K562 (cell line): ENCODE results near the gene AMBRA1. TPM values are rescaled to one million over a fixed set of nuclear protein-coding genes. Genes with fewer than 3 reads are reported as not detected.

Experiments used
- ARID2 ChIP-seq: fragments of 450-650 bp; IDR thresholded peaks from 2 replicates; pipeline ENCODE4 v1.6.1; 2017; ENCODE audit warnings: antibody characterized with exemption, mild to moderate bottlenecking
- ASH1L ChIP-seq: fragments of 450-650 bp; IDR thresholded peaks from 2 replicates; pipeline ENCODE4 v1.6.1; 2018; ENCODE audit warnings: borderline replicate concordance, mild to moderate bottlenecking, low read depth; ENCODE audit not compliant: partially characterized antibody
- ELK1 ChIP-seq: sonication (generic); formaldehyde crosslinking; IDR thresholded peaks from 2 replicates; pipeline ENCODE4 v1.8.1; 2022; ENCODE audit warnings: missing genetic modification reagents
- FOXM1 ChIP-seq, 2 experiments: fragments of 450-650 bp in 1 of 2; sonication (generic) in 1 of 2; formaldehyde crosslinking in 1 of 2; IDR thresholded peaks; 2 replicates each; pipeline versions ENCODE4 v1.6.1 to v1.9.0; 2017 to 2022; ENCODE audit warnings: low read depth in 2 of 2, mild to moderate bottlenecking in 2 of 2, missing genetic modification reagents in 1 of 2, moderate library complexity in 1 of 2
- MGA ChIP-seq: fragments of 450-650 bp; IDR thresholded peaks from 2 replicates; pipeline ENCODE4 v1.6.1; 2016; ENCODE audit warnings: mild to moderate bottlenecking, moderate library complexity
- NR2F6 ChIP-seq: fragments of 450-650 bp; formaldehyde crosslinking; IDR thresholded peaks from 2 replicates; pipeline ENCODE4 v1.4.0; 2020; ENCODE audit warnings: mild to moderate bottlenecking
- ZNF174 ChIP-seq: fragments of 250-450 bp; sonication (Bioruptor Pico); IDR thresholded peaks from 2 replicates; pipeline ENCODE4 v1.4.0; 2020; ENCODE audit warnings: mild to moderate bottlenecking
- ZNF408 ChIP-seq: fragments of 250-450 bp; sonication (Bioruptor Pico); IDR thresholded peaks from 2 replicates; pipeline ENCODE4 v1.4.0; 2020; ENCODE audit warnings: low read depth, mild to moderate bottlenecking, moderate library complexity
- ZNF668 ChIP-seq: fragments of 250-450 bp; sonication (Bioruptor Pico); IDR thresholded peaks from 2 replicates; pipeline ENCODE4 v1.8.0; 2022; ENCODE audit warnings: mild to moderate bottlenecking, inconsistent platforms
- polyA plus RNA-seq, 8 experiments: library from polyadenylated mRNA; depleted of rRNA in 4 of 8; stranded (reverse) in 5 of 8; unstranded in 3 of 8; fragments of >200 nt; fragmentation: Nextera tagmentation in 2 of 8; fragmentation: Illumina TruSeq in 1 of 8; extraction: Ambion mirVana in 2 of 8; extraction: Trizol in 1 of 8; gene quantifications; 2 replicates each; pipeline versions ENCODE4 v1.2.1 to v1.2.3, GENCODE V29; 2011 to 2014; ENCODE audit warnings: inconsistent platforms in 1 of 8, missing spikeins in 1 of 8
- total RNA-seq, 7 experiments: library from RNA; depleted of rRNA in 6 of 7; stranded (reverse); fragments of >200 nt in 6 of 7; fragmentation: Illumina TruSeq in 2 of 7; extraction: Trizol in 2 of 7; gene quantifications; 2 replicates each; pipeline versions ENCODE4 v1.2.1 to v1.2.3, GENCODE V29; 2011 to 2021; ENCODE audit warnings: low replicate concordance in 1 of 7

The AMBRA1 gene
- total and polyA plus RNA-seq, 9 of the 15 experiments (the other 6 are each of a cell fraction or from before 2014, with no cell fraction given), result 0.15 to 24.5 (median 13.0) TPM

- TF ChIP-seq ZNF174 (CRISPR knock-in tag), result no peak
- TF ChIP-seq FOXM1 (IDR thresholded peaks at IDR 0.05; ENCODE audit: low read depth), result 0 out of 2 replicates have a peak, but pooled peaks have one; percentile 13
- TF ChIP-seq FOXM1 (CRISPR knock-in tag; IDR thresholded peaks at IDR 0.05; ENCODE audit: low read depth), result no peak
- no peak for TF ChIP-seq ELK1 (CRISPR knock-in tag)
- TF ChIP-seq MGA, result no peak
- TF ChIP-seq ASH1L, result no peak
- no peak for TF ChIP-seq ZNF408 (CRISPR knock-in tag)
- no peak for TF ChIP-seq ZNF668 (CRISPR knock-in tag)
- TF ChIP-seq ARID2, result no peak
- no peak for TF ChIP-seq NR2F6 (CRISPR knock-in tag)
Measured at GRCh38 chr11:46554213-46555147, 39.3 kb downstream of the AMBRA1 start (continued).
